ENCODE results near the gene IGLON5. TPM values are rescaled to one million over a fixed set of nuclear protein-coding genes. Genes with fewer than 3 reads are reported as not detected.

The IGLON5 gene
- total RNA-seq, 1 donor from 2014 or later: not detected

- no peak for DNase-seq
- TF ChIP-seq CTCF (IDR thresholded peaks at IDR 0.05): no peak
- no peak for ATAC-seq
Observed at GRCh38 chr19:51356159-51356801, 44.8 kb downstream of the IGLON5 start.

GRCh38 chr19:51357952-51358351, 46.5 kb downstream of the IGLON5 start:
- DNase-seq: no peak

More at GRCh38 chr19:51356159-51356801, 44.8 kb downstream of the IGLON5 start:
- Histone ChIP-seq H3K27me3 (no peaks in the 10 kb centered on the region), H3K9me3 (no peaks in the 10 kb centered on the region), H3K27ac (no peak overlapping the region), H3K4me3 (no peak overlapping the region), H3K36me3 (peaks cover 14% of the 10 kb centered on the region), H3K4me1 (no peaks in the 10 kb centered on the region)
- intact Hi-C loops (cut with DNase I): no loop called here

GRCh38 chr19:51359294-51359693, 47.9 kb downstream of the IGLON5 start:
- TF ChIP-seq CTCF (IDR thresholded peaks at IDR 0.05): no peak
- ATAC-seq (no peak), DNase-seq (no peak)
- Histone ChIP-seq H3K9me3 (no peaks in the 10 kb centered on the region), H3K27me3 (no peaks in the 10 kb centered on the region), H3K36me3 (no peaks in the 10 kb centered on the region), H3K4me3 (no peak overlapping the region), H3K4me1 (peaks cover 7% of the 10 kb centered on the region), H3K27ac (no peak overlapping the region)
- intact Hi-C loops (cut with DNase I): no loop called here

More at GRCh38 chr19:51357952-51358351, 46.5 kb downstream of the IGLON5 start:
- intact Hi-C loops (cut with DNase I): no loop called here
- Histone ChIP-seq H3K4me3 (no peak overlapping the region), H3K9me3 (no peaks in the 10 kb centered on the region), H3K36me3 (no peaks in the 10 kb centered on the region), H3K27me3 (no peaks in the 10 kb centered on the region), H3K27ac (no peak overlapping the region), H3K4me1 (peaks cover 7% of the 10 kb centered on the region)
- ATAC-seq: no peak
- TF ChIP-seq CTCF (IDR thresholded peaks at IDR 0.05): no peak

- Histone ChIP-seq H3K4me3 (no peak overlapping the region), H3K4me1 (peaks cover 16% of the 10 kb centered on the region), H3K27ac (no peak overlapping the region), H3K27me3 (no peaks in the 10 kb centered on the region), H3K9me3 (no peaks in the 10 kb centered on the region), H3K36me3 (no peaks in the 10 kb centered on the region)
- TF ChIP-seq CTCF (IDR thresholded peaks at IDR 0.05): no peak
- no peak for ATAC-seq
- intact Hi-C loops (cut with DNase I): no loop called here
- DNase-seq: no peak
Observed at GRCh38 chr19:51361239-51361638, 49.8 kb downstream of the IGLON5 start.

- peaks cover 16% of the 10 kb centered on the region for H3K4me1 ChIP-seq
- intact Hi-C loops (cut with DNase I): no loop called here
- TF ChIP-seq CTCF (IDR thresholded peaks at IDR 0.05): no peak
- H3K9me3 ChIP-seq: no peaks in the 10 kb centered on the region
- H3K27me3 ChIP-seq: no peaks in the 10 kb centered on the region
- no peak for ATAC-seq
- no peaks in the 10 kb centered on the region for H3K36me3 ChIP-seq
- H3K27ac ChIP-seq: no peak overlapping the region
- DNase-seq: no peak
- no peak overlapping the region for H3K4me3 ChIP-seq
Observed at GRCh38 chr19:51364200-51365106, 53.0 kb downstream of the IGLON5 start.

Measured in upper lobe of right lung (tissue), 1 donor.